GM23248 (cell line): ENCODE data around the gene ANKS3. TPM values are rescaled to one million over a fixed set of nuclear protein-coding genes. Genes with fewer than 3 reads are reported as not detected.

Experiments used
- DNase-seq: peaks from one replicate; pipeline ENCODE4 v3.0.0-alpha.2; 2015
- H2AFZ ChIP-seq: fragments of 200-600 bp; sonication (generic); 2 replicates; pipeline ENCODE4 v1.6.1; 2016; ENCODE audit warnings: antibody characterized with exemption
- H3F3A ChIP-seq: fragments of 200-600 bp; sonication (generic); 2 replicates; pipeline ENCODE4 v1.6.1; 2016; ENCODE audit warnings: mild to moderate bottlenecking, antibody characterized with exemption, mixed run types; ENCODE audit not compliant: insufficient read depth
- H3K27ac ChIP-seq: fragments of 200-600 bp; sonication (generic); 2 replicates; pipeline ENCODE4 v1.5.1; 2016; ENCODE audit warnings: mild to moderate bottlenecking
- H3K27me3 ChIP-seq: fragments of 200-600 bp; sonication (generic); replicated peaks from 2 replicates; pipeline ENCODE4 v1.6.1; 2016; ENCODE audit warnings: mild to moderate bottlenecking; ENCODE audit not compliant: insufficient read depth
- H3K36me3 ChIP-seq: fragments of 200-600 bp; sonication (generic); 2 replicates; pipeline ENCODE4 v1.6.1; 2016; ENCODE audit warnings: low read depth, mild to moderate bottlenecking
- H3K4me1 ChIP-seq: fragments of 200-600 bp; sonication (generic); 2 replicates; pipeline ENCODE4 v1.6.1; 2016; ENCODE audit warnings: mild to moderate bottlenecking; ENCODE audit not compliant: insufficient read depth
- H3K4me2 ChIP-seq: fragments of 200-600 bp; sonication (generic); one replicate; pipeline ENCODE4 v1.6.1; 2016; ENCODE audit warnings: mild to moderate bottlenecking; ENCODE audit not compliant: unreplicated experiment
- H3K4me3 ChIP-seq: fragments of 200-600 bp; sonication (generic); 2 replicates; pipeline ENCODE4 v1.5.1; 2016; ENCODE audit warnings: mild to moderate bottlenecking
- H3K79me2 ChIP-seq: fragments of 200-600 bp; sonication (generic); 2 replicates; pipeline ENCODE4 v1.6.1; 2016; ENCODE audit warnings: mild to moderate bottlenecking; ENCODE audit not compliant: insufficient read depth
- H3K9ac ChIP-seq: fragments of 200-600 bp; sonication (generic); 2 replicates; pipeline ENCODE4 v1.6.1; 2016; ENCODE audit warnings: mild to moderate bottlenecking
- H3K9me2 ChIP-seq: fragments of 200-600 bp; sonication (generic); 2 replicates; pipeline ENCODE4 v1.6.1; 2016; ENCODE audit warnings: mixed run types, mild to moderate bottlenecking, moderate library complexity; ENCODE audit not compliant: insufficient read depth
- H3K9me3 ChIP-seq: fragments of 200-600 bp; sonication (generic); one replicate; pipeline ENCODE4 v1.6.1; 2017; ENCODE audit warnings: low read depth
- H4K20me1 ChIP-seq: fragments of 200-600 bp; sonication (generic); 2 replicates; pipeline ENCODE4 v1.6.0; 2016; ENCODE audit not compliant: insufficient read depth
- EZH2 ChIP-seq: fragments of 200-600 bp; sonication (generic); IDR thresholded peaks from 2 replicates; pipeline ENCODE4 v1.6.1; 2018; ENCODE audit warnings: antibody characterized with exemption, mild to moderate bottlenecking; ENCODE audit not compliant: insufficient read depth, poor library complexity, severe bottlenecking
- EZH2phosphoT487 ChIP-seq: fragments of 200-600 bp; sonication (generic); IDR thresholded peaks from 2 replicates; pipeline ENCODE4 v1.6.1; 2018; ENCODE audit warnings: antibody characterized with exemption, moderate library complexity, mild to moderate bottlenecking, low read depth; ENCODE audit not compliant: insufficient read depth
- WGBS, 2 experiments: methylation state at CpG; one replicate each; pipeline ENCODE4 v1.1.6; 2015 to 2017; ENCODE audit warnings: low lambda C conversion rate in 2 of 2, low coverage in 1 of 2; ENCODE audit errors: missing lambda C conversion rate in 2 of 2; 5-methylcytosine and 5-hydroxymethylcytosine counted together
- in situ Hi-C: fragments of 300-500 bp; cut with MboI; formaldehyde crosslinking; loops from 2 replicates; pipeline ENCODE4 v1.15.0; 2020
- polyA plus RNA-seq: library from polyadenylated mRNA; unstranded; fragments of >200 nt; fragmentation: Nextera tagmentation; extraction: Ambion mirVana; gene quantifications from 2 replicates; pipeline ENCODE4 v1.2.1, GENCODE V29; 2016
- total RNA-seq: library from RNA; depleted of rRNA; stranded (reverse); fragments of >200 nt; shearing (Covaris generic); gene quantifications from 2 replicates; pipeline ENCODE4 v1.2.3, GENCODE V29; 2014

ANKS3 gene
- total and polyA plus RNA-seq, 2 experiments from 2014 or later, result 12.8 to 20.0 TPM

DNA sequence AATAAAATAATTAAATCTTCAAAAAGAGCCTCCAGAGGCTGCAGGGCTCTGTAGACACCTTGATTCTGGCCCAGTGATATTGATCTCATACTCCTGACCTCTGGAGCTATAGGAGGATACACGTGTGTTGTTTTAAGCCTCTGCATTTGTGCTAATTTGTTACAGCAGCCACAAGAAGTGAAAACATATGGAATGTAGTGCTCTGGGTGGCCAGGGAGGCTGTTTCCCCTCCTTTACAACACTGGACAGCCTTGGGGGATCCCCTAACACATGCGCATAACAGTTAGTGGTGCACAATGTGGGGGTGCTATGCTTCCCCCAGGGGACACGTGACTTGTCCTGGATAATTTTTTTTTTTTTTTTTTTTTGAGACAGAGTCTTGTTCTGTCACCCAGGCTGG, 37.6 kb upstream of the ANKS3 start:
- Histone ChIP-seq H3K79me2 (peaks cover 4% of the 10 kb centered on the region), H2AFZ (no peak overlapping the region), H4K20me1 (no peaks in the 10 kb centered on the region), H3K9me2 (no peaks in the 10 kb centered on the region), H3K27ac (no peak overlapping the region), H3F3A (peaks cover 8% of the 10 kb centered on the region; the same call in 1 of the 2 replicates), H3K4me3 (no peak overlapping the region), H3K9ac (no peak overlapping the region), H3K4me2 (no peak overlapping the region), H3K36me3 (no peaks in the 10 kb centered on the region), H3K9me3 (no peaks in the 10 kb centered on the region), H3K27me3 (no peaks in the 10 kb centered on the region), H3K4me1 (no peaks in the 10 kb centered on the region)
- TF ChIP-seq EZH2 (no peak), EZH2phosphoT487 (no peak)
- in situ Hi-C loops, result no loop called here
- DNase-seq, result no peak
- WGBS, 2 experiments, result 41 to 43% methylated on average over 3 of the region's 3 CpGs

DNA sequence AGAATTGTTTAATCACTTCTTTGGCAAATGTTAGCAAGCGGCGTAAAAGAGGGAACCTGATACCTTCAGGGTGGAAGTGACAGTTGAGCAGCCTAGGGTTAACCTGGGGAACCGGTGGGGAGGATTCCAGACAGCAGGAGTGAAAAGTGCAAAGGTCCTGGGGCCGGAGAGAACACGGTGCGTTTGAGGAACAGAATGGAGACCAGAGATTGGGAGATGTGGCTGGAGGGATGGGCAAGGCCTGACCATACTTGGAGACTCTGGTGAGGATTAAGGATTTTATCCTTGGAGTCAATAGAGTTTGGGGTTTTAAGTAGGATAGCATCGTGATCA, 35.2 kb upstream of the ANKS3 start:
- Histone ChIP-seq H3K27me3 (no peaks in the 10 kb centered on the region), H3K36me3 (no peaks in the 10 kb centered on the region), H3K9ac (no peak overlapping the region), H2AFZ (peak overlapping the region; percentile 95), H3F3A (peaks cover 8% of the 10 kb centered on the region; the same call in 1 of the 2 replicates), H3K4me3 (peak overlapping the region; percentile 77; the same call in 1 of the 2 replicates), H4K20me1 (no peaks in the 10 kb centered on the region), H3K9me3 (no peaks in the 10 kb centered on the region), H3K27ac (no peak overlapping the region), H3K4me2 (peak overlapping the region; percentile 52), H3K4me1 (peaks cover 5% of the 10 kb centered on the region), H3K9me2 (no peaks in the 10 kb centered on the region), H3K79me2 (peaks cover 26% of the 10 kb centered on the region)
- 65 to 75% methylated on average over 7 of the region's 7 CpGs for WGBS, 2 experiments
- TF ChIP-seq EZH2, result no peak
- no peak for TF ChIP-seq EZH2phosphoT487
- no peak for DNase-seq
- in situ Hi-C loops, result no loop called here

DNA sequence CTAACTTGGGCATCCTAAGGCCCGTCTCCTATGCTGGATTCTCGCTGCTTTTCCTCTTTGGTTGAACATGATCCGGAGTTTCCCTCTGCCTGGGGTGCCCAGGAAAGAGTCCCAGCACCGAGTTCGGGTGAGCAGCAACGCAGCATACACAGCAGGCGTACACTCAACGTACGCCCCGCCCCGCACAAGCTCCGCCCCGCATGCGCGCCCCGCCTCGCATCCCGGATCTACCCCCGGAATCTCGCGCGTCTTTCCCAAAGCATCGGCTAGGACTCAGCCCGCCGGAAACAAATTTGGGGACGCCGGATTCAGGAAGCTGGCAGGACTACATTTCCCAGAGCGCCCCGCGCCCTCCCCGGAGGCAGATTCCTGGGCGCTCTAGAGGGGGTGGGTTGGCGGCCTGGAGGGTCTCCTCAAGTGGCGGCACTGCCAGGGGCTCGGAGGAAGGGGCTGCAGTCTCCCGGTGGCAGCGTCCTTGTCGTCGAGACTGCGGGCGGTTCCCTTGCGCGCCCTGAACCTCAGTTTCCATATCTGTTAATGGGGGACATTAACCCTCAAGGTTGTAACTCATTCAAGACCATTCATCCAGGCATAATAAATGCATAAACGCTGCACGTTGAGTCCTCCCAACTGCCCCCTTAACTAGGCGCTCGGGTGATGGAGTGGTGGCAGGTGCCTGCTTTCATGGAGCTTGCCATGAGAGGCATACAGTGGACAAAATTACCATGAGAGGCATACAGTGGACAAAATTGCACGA, 34.7 kb upstream of the ANKS3 start:
- Histone ChIP-seq H3K4me1 (peaks cover 5% of the 10 kb centered on the region), H3K9ac (peak overlapping the region; percentile 75), H3K79me2 (peaks cover 31% of the 10 kb centered on the region), H3K27ac (peak overlapping the region; percentile 80), H3K27me3 (no peaks in the 10 kb centered on the region), H3K4me2 (peak overlapping the region; percentile 89), H2AFZ (peak overlapping the region; percentile 95), H3K9me3 (no peaks in the 10 kb centered on the region), H3F3A (peaks cover 8% of the 10 kb centered on the region; the same call in 1 of the 2 replicates), H4K20me1 (no peaks in the 10 kb centered on the region), H3K9me2 (no peaks in the 10 kb centered on the region), H3K4me3 (peak overlapping the region; percentile 77), H3K36me3 (no peaks in the 10 kb centered on the region)
- TF ChIP-seq EZH2 (no peak), EZH2phosphoT487 (no peak)
- DNase-seq, result peak; percentile 99
- in situ Hi-C loops, result no loop called here
- 2 to 3% methylated on average over 36 to 48 of the region's 48 CpGs for WGBS, 2 experiments

DNA sequence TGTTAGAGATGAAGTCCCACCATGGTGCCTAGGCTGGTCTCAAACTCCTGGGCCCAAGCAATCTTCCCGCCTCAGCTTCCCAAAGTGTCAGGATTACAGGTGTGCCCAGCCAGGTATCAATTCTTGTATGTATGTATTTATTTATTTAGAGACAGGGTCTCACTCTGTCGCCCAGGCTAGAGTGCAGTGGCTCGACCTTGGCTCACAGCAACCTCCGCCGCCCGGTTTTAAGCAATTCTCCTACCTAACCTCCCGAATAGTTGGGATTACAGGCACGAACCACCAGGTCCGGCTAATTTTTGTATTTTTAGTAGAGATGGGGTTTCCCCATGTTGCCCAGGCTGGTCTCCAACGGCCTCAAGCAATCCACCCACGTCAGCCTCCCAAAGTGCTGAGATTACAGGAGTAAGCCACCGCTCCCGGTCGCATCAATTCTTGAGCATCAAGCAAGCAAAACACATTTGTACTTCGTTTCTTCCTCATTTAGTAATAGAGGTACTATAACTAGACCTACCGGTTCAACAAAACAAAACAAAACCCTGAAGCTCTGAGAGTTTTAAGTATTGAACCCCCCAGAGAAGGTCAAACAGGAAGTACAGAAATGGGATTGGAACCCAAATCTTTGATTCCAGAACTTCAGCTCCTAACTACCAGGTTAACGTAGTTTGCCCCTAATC, 33.9 kb upstream of the ANKS3 start:
- Histone ChIP-seq H3F3A (peaks cover 8% of the 10 kb centered on the region; the same call in 1 of the 2 replicates), H3K4me2 (peak overlapping the region; percentile 89), H3K27ac (peak overlapping the region; percentile 80), H3K9me3 (no peaks in the 10 kb centered on the region), H2AFZ (peak overlapping the region; percentile 95), H3K4me3 (peak overlapping the region; percentile 77), H3K36me3 (0 out of 2 replicates have a peak, but pooled peaks cover 4% of the 10 kb centered on the region), H3K27me3 (no peaks in the 10 kb centered on the region), H4K20me1 (no peaks in the 10 kb centered on the region), H3K79me2 (peaks cover 38% of the 10 kb centered on the region), H3K9me2 (no peaks in the 10 kb centered on the region), H3K9ac (peak overlapping the region; percentile 75), H3K4me1 (peaks cover 5% of the 10 kb centered on the region)
- peak; percentile 69 for DNase-seq
- in situ Hi-C loops, result no loop called here
- WGBS, 2 experiments, result 45 to 49% methylated on average over 17 of the region's 17 CpGs
- no peak for TF ChIP-seq EZH2
- no peak for TF ChIP-seq EZH2phosphoT487
